K562 (cell line): ENCODE measurements around the gene MXI1. TPM values are rescaled to one million over a fixed set of nuclear protein-coding genes. Genes with fewer than 3 reads are reported as not detected.

Experiments
- CTBP1 ChIP-seq: fragments of 450-650 bp; IDR thresholded peaks from 2 replicates; pipeline ENCODE4 v1.6.1; 2016; ENCODE audit warnings: borderline replicate concordance
- GABPB1 ChIP-seq: sonication (generic); formaldehyde crosslinking; IDR thresholded peaks from 2 replicates; pipeline ENCODE4 v1.8.0; 2022; ENCODE audit warnings: mild to moderate bottlenecking, missing genetic modification reagents
- GATAD2A ChIP-seq: fragments of 450-650 bp; IDR thresholded peaks from 2 replicates; pipeline ENCODE4 v1.6.1; 2017
- HMGN3 ChIP-seq: IDR thresholded peaks from 2 replicates; pipeline ENCODE4 v1.6.1; 2011; ENCODE audit warnings: borderline replicate concordance, low read depth, mild to moderate bottlenecking, mixed read lengths, low read length; ENCODE audit not compliant: insufficient read length; ENCODE audit errors: extremely low read depth
- MAZ ChIP-seq, 2 experiments: fragments of 450-650 bp in 1 of 2; sonication (generic) in 1 of 2; formaldehyde crosslinking; IDR thresholded peaks in 1 of 2; conservative IDR thresholded peaks in 1 of 2; 2 replicates each; pipeline versions ENCODE4 v1.4.0 to v1.5.0; 2020; ENCODE audit warnings: mild to moderate bottlenecking in 1 of 2, missing genetic modification reagents in 1 of 2
- MYC ChIP-seq, 2 experiments: fragments of 250-450 bp in 1 of 2; sonication (Bioruptor Pico) in 1 of 2; IDR thresholded peaks; 2 replicates each; pipeline versions ENCODE4 v1.5.1 to v1.6.1; 2012 to 2021; ENCODE audit warnings: low read depth in 2 of 2, borderline replicate concordance in 1 of 2, improper control_type of control experiment in 1 of 2, low read length in 1 of 2, mild to moderate bottlenecking in 1 of 2, moderate library complexity in 1 of 2
- NCOA1 ChIP-seq: fragments of 450-650 bp; IDR thresholded peaks from 2 replicates; pipeline ENCODE4 v1.6.1; 2016; ENCODE audit warnings: low read depth
- NRF1 ChIP-seq, 2 experiments: fragments of 450-650 bp; IDR thresholded peaks in 1 of 2; conservative IDR thresholded peaks in 1 of 2; 2 replicates each; pipeline ENCODE4 v1.6.1; 2014; ENCODE audit warnings: mild to moderate bottlenecking in 2 of 2
- POLR2G ChIP-seq: fragments of 200-400 bp; formaldehyde crosslinking; IDR thresholded peaks from 2 replicates; pipeline ENCODE4 v1.6.1; 2017; ENCODE audit warnings: low read depth, mild to moderate bottlenecking, antibody characterized with exemption, low read length, moderate library complexity
- RAD21 ChIP-seq, 2 experiments: fragments of 250-450 bp in 1 of 2; fragments of 450-650 bp in 1 of 2; sonication (Bioruptor Pico) in 1 of 2; formaldehyde crosslinking in 1 of 2; IDR thresholded peaks in 1 of 2; conservative IDR thresholded peaks in 1 of 2; 2 replicates each; pipeline versions ENCODE4 v1.4.0 to v1.8.0; 2020 to 2022; ENCODE audit warnings: mild to moderate bottlenecking in 2 of 2, moderate library complexity in 1 of 2
- SAFB ChIP-seq: fragments of 200-400 bp; formaldehyde crosslinking; IDR thresholded peaks from 2 replicates; pipeline ENCODE4 v1.6.1; 2017; ENCODE audit warnings: low read depth, low read length, borderline replicate concordance
- ZBTB7A ChIP-seq: IDR thresholded peaks from 2 replicates; pipeline ENCODE4 v1.6.1; 2011; ENCODE audit warnings: low read depth, mild to moderate bottlenecking, low read length, moderate library complexity, borderline replicate concordance; ENCODE audit not compliant: control insufficient read depth
- ZNF778 ChIP-seq: fragments of 450-650 bp; formaldehyde crosslinking; IDR thresholded peaks from 2 replicates; pipeline ENCODE4 v1.4.0; 2020; ENCODE audit warnings: mild to moderate bottlenecking, moderate library complexity
- polyA plus RNA-seq, 8 experiments: library from polyadenylated mRNA; depleted of rRNA in 4 of 8; stranded (reverse) in 5 of 8; unstranded in 3 of 8; fragments of >200 nt; fragmentation: Nextera tagmentation in 2 of 8; fragmentation: Illumina TruSeq in 1 of 8; extraction: Ambion mirVana in 2 of 8; extraction: Trizol in 1 of 8; gene quantifications; 2 replicates each; pipeline versions ENCODE4 v1.2.1 to v1.2.3, GENCODE V29; 2011 to 2014; ENCODE audit warnings: inconsistent platforms in 1 of 8, missing spikeins in 1 of 8
- total RNA-seq, 7 experiments: library from RNA; depleted of rRNA in 6 of 7; stranded (reverse); fragments of >200 nt in 6 of 7; fragmentation: Illumina TruSeq in 2 of 7; extraction: Trizol in 2 of 7; gene quantifications; 2 replicates each; pipeline versions ENCODE4 v1.2.1 to v1.2.3, GENCODE V29; 2011 to 2021; ENCODE audit warnings: low replicate concordance in 1 of 7
- TF ChIP-seq, protein P1 (sequence below): fragments of 450-650 bp; formaldehyde crosslinking; IDR thresholded peaks from 2 replicates; pipeline ENCODE4 v1.4.0; 2022; ENCODE audit warnings: missing genetic modification characterization
- TF ChIP-seq, protein P2 (sequence below): sonication (generic); formaldehyde crosslinking; IDR thresholded peaks from 2 replicates; pipeline ENCODE4 v1.9.0; 2022; ENCODE audit warnings: mild to moderate bottlenecking, missing genetic modification reagents
- TF ChIP-seq, protein P3 (sequence below): fragments of 200-800 bp; sonication (Bioruptor generic); IDR thresholded peaks from 2 replicates; pipeline ENCODE4 v1.6.1; 2017; ENCODE audit warnings: missing genetic modification characterization, missing compliant biosample characterization
- TF ChIP-seq, protein P4 (sequence below): sonication (generic); formaldehyde crosslinking; IDR thresholded peaks from 2 replicates; pipeline ENCODE4 v1.9.0; 2022; ENCODE audit warnings: mild to moderate bottlenecking, missing genetic modification reagents
- TF ChIP-seq, protein P5 (sequence below): fragments of 450-650 bp; IDR thresholded peaks from 2 replicates; pipeline ENCODE4 v1.6.1; 2016; ENCODE audit warnings: low read depth, mild to moderate bottlenecking, moderate library complexity
- TF ChIP-seq, protein P6 (sequence below): fragments of 250-450 bp; sonication (Bioruptor Pico); IDR thresholded peaks from 2 replicates; pipeline ENCODE4 v1.4.0; 2020; ENCODE audit warnings: mild to moderate bottlenecking

The MXI1 gene
- total and polyA plus RNA-seq, 9 of the 15 experiments (the other 6 are each of a cell fraction or from before 2014, with no cell fraction given): 9.1 to 23.7 (median 14.8) TPM

DNA sequence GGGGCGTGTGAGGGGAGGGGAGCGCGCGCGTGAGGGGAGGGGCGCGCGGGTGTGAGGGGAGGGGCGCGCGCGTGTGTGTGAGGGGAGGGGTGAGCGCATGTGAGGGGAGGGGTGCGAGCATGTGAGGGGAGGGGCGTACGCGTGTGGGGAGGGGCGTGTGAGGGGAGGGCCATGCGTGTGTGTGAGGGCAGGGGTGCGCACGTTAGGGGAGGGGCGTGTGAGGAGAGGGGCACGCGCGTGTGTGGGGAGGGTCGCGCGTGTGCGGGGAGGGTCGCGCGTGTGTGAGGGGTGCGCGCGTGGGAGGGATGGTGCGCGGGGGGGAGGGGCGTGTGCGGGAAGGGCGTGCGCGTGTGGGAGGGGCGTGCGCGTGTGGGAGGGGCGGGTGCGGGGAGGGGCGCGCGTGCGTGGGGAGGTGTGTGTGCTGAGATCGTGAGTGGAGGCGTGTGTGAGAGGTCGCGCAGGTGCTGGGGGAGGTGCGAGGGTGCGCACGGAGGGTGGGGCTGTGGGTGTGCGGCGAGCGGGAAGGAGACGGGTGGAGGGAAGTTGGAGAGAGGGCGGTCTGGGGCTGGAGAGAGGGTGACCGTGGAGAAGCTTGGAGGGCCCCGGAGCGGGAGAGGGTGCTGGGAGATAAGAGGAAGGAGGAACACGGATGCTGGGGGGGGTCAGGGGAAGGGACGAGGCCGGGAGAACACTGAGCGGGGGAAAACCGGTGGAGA lies 19.7 kb downstream of the MXI1 start (continued):
- TF ChIP-seq, protein P1, sequence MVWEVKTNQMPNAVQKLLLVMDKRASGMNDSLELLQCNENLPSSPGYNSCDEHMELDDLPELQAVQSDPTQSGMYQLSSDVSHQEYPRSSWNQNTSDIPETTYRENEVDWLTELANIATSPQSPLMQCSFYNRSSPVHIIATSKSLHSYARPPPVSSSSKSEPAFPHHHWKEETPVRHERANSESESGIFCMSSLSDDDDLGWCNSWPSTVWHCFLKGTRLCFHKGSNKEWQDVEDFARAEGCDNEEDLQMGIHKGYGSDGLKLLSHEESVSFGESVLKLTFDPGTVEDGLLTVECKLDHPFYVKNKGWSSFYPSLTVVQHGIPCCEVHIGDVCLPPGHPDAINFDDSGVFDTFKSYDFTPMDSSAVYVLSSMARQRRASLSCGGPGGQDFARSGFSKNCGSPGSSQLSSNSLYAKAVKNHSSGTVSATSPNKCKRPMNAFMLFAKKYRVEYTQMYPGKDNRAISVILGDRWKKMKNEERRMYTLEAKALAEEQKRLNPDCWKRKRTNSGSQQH (CRISPR knock-in tag): 0 out of 2 replicates have a peak, but pooled peaks have one; percentile 39
- TF ChIP-seq, protein P2, sequence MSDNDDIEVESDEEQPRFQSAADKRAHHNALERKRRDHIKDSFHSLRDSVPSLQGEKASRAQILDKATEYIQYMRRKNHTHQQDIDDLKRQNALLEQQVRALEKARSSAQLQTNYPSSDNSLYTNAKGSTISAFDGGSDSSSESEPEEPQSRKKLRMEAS: peak; percentile 78
- TF ChIP-seq GATAD2A: peak; percentile 74; the same call in 1 of the 2 replicates
- peak; percentile 64 to 68 for TF ChIP-seq NRF1 (conservative IDR thresholded peaks at IDR 0.05 in 1 of 2, IDR thresholded peaks at IDR 0.05 in 1 of 2)
- TF ChIP-seq SAFB: peak; percentile 93
- TF ChIP-seq, protein P3, sequence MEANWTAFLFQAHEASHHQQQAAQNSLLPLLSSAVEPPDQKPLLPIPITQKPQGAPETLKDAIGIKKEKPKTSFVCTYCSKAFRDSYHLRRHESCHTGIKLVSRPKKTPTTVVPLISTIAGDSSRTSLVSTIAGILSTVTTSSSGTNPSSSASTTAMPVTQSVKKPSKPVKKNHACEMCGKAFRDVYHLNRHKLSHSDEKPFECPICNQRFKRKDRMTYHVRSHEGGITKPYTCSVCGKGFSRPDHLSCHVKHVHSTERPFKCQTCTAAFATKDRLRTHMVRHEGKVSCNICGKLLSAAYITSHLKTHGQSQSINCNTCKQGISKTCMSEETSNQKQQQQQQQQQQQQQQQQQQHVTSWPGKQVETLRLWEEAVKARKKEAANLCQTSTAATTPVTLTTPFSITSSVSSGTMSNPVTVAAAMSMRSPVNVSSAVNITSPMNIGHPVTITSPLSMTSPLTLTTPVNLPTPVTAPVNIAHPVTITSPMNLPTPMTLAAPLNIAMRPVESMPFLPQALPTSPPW (CRISPR knock-in tag): peak; percentile 81
- peak; percentile 58 for TF ChIP-seq MYC (IDR thresholded peaks at IDR 0.05; ENCODE audit: low read depth, low read length)
- no peak for TF ChIP-seq MYC (CRISPR knock-in tag; IDR thresholded peaks at IDR 0.05; ENCODE audit: borderline replicate concordance, low read depth)
- TF ChIP-seq, protein P4, sequence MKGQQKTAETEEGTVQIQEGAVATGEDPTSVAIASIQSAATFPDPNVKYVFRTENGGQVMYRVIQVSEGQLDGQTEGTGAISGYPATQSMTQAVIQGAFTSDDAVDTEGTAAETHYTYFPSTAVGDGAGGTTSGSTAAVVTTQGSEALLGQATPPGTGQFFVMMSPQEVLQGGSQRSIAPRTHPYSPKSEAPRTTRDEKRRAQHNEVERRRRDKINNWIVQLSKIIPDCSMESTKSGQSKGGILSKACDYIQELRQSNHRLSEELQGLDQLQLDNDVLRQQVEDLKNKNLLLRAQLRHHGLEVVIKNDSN: peak; percentile 38; the same call in 1 of the 2 replicates
- TF ChIP-seq, protein P5, sequence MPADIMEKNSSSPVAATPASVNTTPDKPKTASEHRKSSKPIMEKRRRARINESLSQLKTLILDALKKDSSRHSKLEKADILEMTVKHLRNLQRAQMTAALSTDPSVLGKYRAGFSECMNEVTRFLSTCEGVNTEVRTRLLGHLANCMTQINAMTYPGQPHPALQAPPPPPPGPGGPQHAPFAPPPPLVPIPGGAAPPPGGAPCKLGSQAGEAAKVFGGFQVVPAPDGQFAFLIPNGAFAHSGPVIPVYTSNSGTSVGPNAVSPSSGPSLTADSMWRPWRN: no peak
- peak; percentile 72; the same call in 1 of the 2 replicates for TF ChIP-seq ZBTB7A
- TF ChIP-seq, protein P6, sequence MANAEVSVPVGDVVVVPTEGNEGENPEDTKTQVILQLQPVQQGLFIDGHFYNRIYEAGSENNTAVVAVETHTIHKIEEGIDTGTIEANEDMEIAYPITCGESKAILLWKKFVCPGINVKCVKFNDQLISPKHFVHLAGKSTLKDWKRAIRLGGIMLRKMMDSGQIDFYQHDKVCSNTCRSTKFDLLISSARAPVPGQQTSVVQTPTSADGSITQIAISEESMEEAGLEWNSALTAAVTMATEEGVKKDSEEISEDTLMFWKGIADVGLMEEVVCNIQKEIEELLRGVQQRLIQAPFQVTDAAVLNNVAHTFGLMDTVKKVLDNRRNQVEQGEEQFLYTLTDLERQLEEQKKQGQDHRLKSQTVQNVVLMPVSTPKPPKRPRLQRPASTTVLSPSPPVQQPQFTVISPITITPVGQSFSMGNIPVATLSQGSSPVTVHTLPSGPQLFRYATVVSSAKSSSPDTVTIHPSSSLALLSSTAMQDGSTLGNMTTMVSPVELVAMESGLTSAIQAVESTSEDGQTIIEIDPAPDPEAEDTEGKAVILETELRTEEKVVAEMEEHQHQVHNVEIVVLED (CRISPR knock-in tag): peak; percentile 54; the same call in 1 of the 2 replicates
- TF ChIP-seq NCOA1: 0 out of 2 replicates have a peak, but pooled peaks have one; percentile 22
- peak; percentile 61 to 65 for TF ChIP-seq MAZ (CRISPR knock-in tag; conservative IDR thresholded peaks at IDR 0.05 in 1 of 2, IDR thresholded peaks at IDR 0.05 in 1 of 2)
- TF ChIP-seq GABPB1: peak; percentile 56
- no peak for TF ChIP-seq HMGN3
- TF ChIP-seq CTBP1: 0 out of 2 replicates have a peak, but pooled peaks have one; percentile 22
- 0 out of 2 replicates have a peak, but pooled peaks have one; percentile 10 for TF ChIP-seq POLR2G
- TF ChIP-seq RAD21 (CRISPR knock-in tag; conservative IDR thresholded peaks at IDR 0.05 in 1 of 2, IDR thresholded peaks at IDR 0.05 in 1 of 2): peak in 1 of 2 experiments; percentile 13; a peak in 1 of 4 replicates
- TF ChIP-seq ZNF778 (CRISPR knock-in tag): no peak
